ENCODE results near the gene SNX6. TPM values are rescaled to one million over a fixed set of nuclear protein-coding genes. Genes with fewer than 3 reads are reported as not detected.

SNX6 gene
- total and polyA plus RNA-seq, 12 donors, result 16.6 to 205 (median 83.7) TPM

DNA sequence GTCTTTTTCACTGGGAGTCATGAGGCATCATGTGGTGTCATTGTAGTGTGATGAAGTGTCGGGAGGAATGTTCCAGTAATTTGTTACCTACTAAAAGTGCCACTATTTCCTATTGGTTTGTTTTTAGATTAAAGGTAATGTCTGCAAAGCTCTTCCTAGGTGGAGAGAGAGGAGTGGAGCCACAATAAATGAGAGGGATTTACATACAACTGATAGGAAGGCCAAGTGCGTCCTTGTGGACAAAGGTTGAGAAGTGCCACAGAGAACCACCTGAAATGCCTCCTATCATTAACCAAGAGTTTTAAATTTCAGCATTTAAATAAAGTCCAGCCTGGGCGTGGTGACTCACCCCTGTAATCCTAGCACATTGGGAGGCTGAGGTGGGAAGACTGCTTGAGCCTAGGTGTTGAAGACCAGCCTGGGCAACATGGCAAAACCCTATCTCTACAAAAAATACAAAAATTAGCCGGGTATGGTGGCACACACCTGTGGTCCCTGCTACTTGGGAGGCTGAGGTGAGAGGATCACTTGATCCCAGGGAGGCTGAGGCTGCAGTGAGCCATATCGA is 2.5 kb upstream of the SNX6 start:
- intact Hi-C loops (cut with DNase I), result no loop called here
- peaks cover 9 to 11% of the 10 kb centered on the region in 2 donors for H3K4me1 ChIP-seq (replicated peaks in 1 of 2)
- no peak overlapping the region for H3K27ac ChIP-seq
- no peak overlapping the region for H3K4me3 ChIP-seq
- H3K27me3 ChIP-seq, result no peaks in the 10 kb centered on the region
- WGBS, 4 donors, result 91 to 97% (median 94%) methylated on average over 5 of the region's 5 CpGs
- DNase-seq, result no peak
- TF ChIP-seq POLR2A (IDR thresholded peaks at IDR 0.05), result no peak
- TF ChIP-seq, protein P1, sequence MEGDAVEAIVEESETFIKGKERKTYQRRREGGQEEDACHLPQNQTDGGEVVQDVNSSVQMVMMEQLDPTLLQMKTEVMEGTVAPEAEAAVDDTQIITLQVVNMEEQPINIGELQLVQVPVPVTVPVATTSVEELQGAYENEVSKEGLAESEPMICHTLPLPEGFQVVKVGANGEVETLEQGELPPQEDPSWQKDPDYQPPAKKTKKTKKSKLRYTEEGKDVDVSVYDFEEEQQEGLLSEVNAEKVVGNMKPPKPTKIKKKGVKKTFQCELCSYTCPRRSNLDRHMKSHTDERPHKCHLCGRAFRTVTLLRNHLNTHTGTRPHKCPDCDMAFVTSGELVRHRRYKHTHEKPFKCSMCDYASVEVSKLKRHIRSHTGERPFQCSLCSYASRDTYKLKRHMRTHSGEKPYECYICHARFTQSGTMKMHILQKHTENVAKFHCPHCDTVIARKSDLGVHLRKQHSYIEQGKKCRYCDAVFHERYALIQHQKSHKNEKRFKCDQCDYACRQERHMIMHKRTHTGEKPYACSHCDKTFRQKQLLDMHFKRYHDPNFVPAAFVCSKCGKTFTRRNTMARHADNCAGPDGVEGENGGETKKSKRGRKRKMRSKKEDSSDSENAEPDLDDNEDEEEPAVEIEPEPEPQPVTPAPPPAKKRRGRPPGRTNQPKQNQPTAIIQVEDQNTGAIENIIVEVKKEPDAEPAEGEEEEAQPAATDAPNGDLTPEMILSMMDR (IDR thresholded peaks at IDR 0.05), result no peak
- no peaks in the 10 kb centered on the region for H3K36me3 ChIP-seq (replicated peaks in 1 of 2)
- H3K9me3 ChIP-seq (replicated peaks in 1 of 3), result no peaks in the 10 kb centered on the region

DNA sequence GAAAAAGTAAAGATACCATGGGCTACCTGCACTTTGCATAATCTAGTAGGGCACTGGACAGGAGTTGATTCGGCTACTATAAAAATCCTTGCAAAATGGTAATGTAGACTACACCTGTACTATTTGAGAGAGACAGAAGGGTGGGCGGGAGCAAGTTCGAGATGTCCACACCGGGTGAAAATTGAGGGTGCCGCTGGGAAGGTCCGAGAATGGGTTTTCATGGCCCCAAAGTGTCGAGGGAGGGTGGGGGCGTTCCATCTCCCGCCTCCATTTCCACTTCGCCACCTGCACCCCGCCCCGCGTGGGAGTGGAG is 648 bp downstream of the SNX6 start:
- no peaks in the 10 kb centered on the region for H3K27me3 ChIP-seq
- 0 to 1% (median 0%) methylated on average over 11 to 13 of the region's 13 CpGs for WGBS, 4 donors
- no peaks in the 10 kb centered on the region for H3K36me3 ChIP-seq (replicated peaks in 1 of 2)
- H3K9me3 ChIP-seq (replicated peaks in 1 of 3), result no peaks in the 10 kb centered on the region
- H3K4me1 ChIP-seq (replicated peaks in 1 of 2), result peaks cover 9 to 13% of the 10 kb centered on the region in 2 donors
- intact Hi-C loops (cut with DNase I), result no loop called here
- TF ChIP-seq, protein P1 (IDR thresholded peaks at IDR 0.05), result no peak
- TF ChIP-seq POLR2A (IDR thresholded peaks at IDR 0.05), result no peak
- DNase-seq, result peak in 1 of 7 donors; percentile 54
- peak overlapping the region; percentile 81 to 98 (median 92) for H3K4me3 ChIP-seq
- peak overlapping the region in 4 of 5 donors; percentile 91 to 98 (median 94) for H3K27ac ChIP-seq

DNA sequence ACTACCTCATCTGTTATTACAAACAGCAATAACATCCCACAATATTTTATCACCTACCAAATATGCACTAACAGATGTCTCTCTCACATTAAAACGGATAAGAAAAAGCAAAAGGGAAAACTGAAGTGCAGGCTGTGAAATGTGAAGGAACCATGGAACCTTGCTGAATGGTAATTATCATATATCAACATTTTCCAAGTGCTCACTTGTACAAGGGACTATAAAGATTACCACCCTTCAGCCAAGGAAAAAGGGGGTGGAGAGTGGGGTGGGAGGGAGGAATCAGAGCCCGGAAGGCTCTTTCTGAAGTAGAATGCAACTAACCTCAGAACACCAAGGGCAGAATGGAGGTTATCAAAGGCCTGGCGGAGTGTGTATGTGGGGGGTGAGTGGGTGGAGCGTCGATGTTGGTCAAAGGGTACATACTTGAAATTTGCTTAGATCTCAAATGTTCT is 1.2 kb downstream of the SNX6 start:
- peak overlapping the region in 3 of 5 donors; percentile 93 to 98 (median 95) for H3K27ac ChIP-seq
- TF ChIP-seq, protein P1 (IDR thresholded peaks at IDR 0.05), result no peak
- peak in 1 of 2 donors; percentile 6 for TF ChIP-seq POLR2A (IDR thresholded peaks at IDR 0.05)

DNA sequence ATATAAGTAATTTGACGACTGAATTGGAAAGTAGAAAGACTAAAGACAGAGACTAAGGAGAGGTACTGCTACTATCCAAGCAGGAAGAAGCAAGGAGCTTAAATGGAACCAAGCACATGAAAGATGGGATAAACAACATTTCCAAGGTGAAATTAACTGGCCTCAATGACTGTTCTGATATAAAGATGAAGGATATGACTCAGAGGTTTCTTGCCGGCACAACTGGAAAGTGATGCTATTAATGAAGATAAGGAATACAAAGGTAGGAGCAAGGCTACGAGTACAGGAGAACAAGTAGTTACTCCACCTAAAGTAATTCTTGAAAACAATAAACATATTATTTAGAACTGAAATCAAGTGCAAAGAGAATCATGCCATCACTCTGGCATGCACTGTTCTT is 6.4 kb downstream of the SNX6 start:
- Histone ChIP-seq H3K9me3 (replicated peaks in 1 of 3) (no peaks in the 10 kb centered on the region), H3K4me1 (replicated peaks in 1 of 2) (peaks cover 10 to 26% of the 10 kb centered on the region in 2 donors), H3K36me3 (replicated peaks in 1 of 2) (peaks cover 0 to 3% of the 10 kb centered on the region in 2 donors), H3K27me3 (no peaks in the 10 kb centered on the region), H3K27ac (no peak overlapping the region), H3K4me3 (no peak overlapping the region)
- intact Hi-C loops (cut with DNase I), result no loop called here
- WGBS, 4 donors, result 38 to 46% (median 43%) methylated on average over 3 of the region's 3 CpGs
- peak in 1 of 7 donors; percentile 11 for DNase-seq
- TF ChIP-seq, protein P1 (IDR thresholded peaks at IDR 0.05), result no peak
- no peak for TF ChIP-seq POLR2A (IDR thresholded peaks at IDR 0.05)

More for the DNA sequence above, 1.2 kb downstream of the SNX6 start:
- Histone ChIP-seq H3K36me3 (replicated peaks in 1 of 2) (no peaks in the 10 kb centered on the region), H3K27me3 (no peaks in the 10 kb centered on the region), H3K9me3 (replicated peaks in 1 of 3) (no peaks in the 10 kb centered on the region), H3K4me1 (replicated peaks in 1 of 2) (peaks cover 12 to 19% of the 10 kb centered on the region in 2 donors), H3K4me3 (peak overlapping the region in 2 of 4 donors; percentile 81 to 98)
- peak in 5 of 7 donors; percentile 18 to 53 (median 27) for DNase-seq
- intact Hi-C loops (cut with DNase I), result no loop called here
- 8 to 14% (median 10%) methylated on average over 5 of the region's 5 CpGs for WGBS, 4 donors

All from adrenal gland (tissue), 12 donors.